GM12878 (cell line): ENCODE measurements around the gene CDH4. TPM values are rescaled to one million over a fixed set of nuclear protein-coding genes. Genes with fewer than 3 reads are reported as not detected.

Source experiments
- ATAC-seq: fragments of 200-7000 bp; cut with Tn5 transposase; 3 replicates; pipeline ENCODE4 v1.9.1; 2020; ENCODE audit warnings: mild to moderate bottlenecking, moderate library complexity
- BruUV-seq: library from RNA; stranded (reverse); fragments of 400-500 nt; replicated peaks from 2 replicates; lab custom pipeline; 2021; lab: Mats Ljungman, UMichigan
- CTCF ChIA-PET: fragments of 300-600 bp; sonication (Branson Sonifier 250); formaldehyde crosslinking; extraction: SDS; loops from one replicate; lab custom pipeline; 2021; ENCODE audit warnings: inconsistent platforms; lab: Yijun Ruan, JAX
- POLR2A ChIA-PET: fragments of 350-600 bp; formaldehyde crosslinking; extraction: SDS; loops from one replicate; lab custom pipeline; 2021; ENCODE audit warnings: inconsistent platforms; lab: Charles Lee
- RAD21 ChIA-PET: fragments of 300-600 bp; sonication (Branson Sonifier 250); formaldehyde crosslinking; loops from one replicate; lab custom pipeline; 2023; ENCODE audit warnings: antibody characterized with exemption; ENCODE audit not compliant: unreplicated experiment; lab: Charles Lee
- SMC1A ChIA-PET: fragments of 300-600 bp; sonication (Branson Sonifier 250); formaldehyde crosslinking; loops from one replicate; lab custom pipeline; 2023; ENCODE audit not compliant: unreplicated experiment, uncharacterized antibody; lab: Charles Lee
- DNase-seq: peaks from one replicate; pipeline ENCODE4 v3.0.0-alpha.2; 2011; ENCODE audit warnings: low read depth, low spot score
- FAIRE-seq: peaks from 3 replicates; lab custom pipeline; 2011; peaks lifted over from hg19 to GRCh38; lab: Jason Lieb, UNC
- H2AFZ ChIP-seq: 2 replicates; pipeline ENCODE4 v1.6.0; 2011; ENCODE audit warnings: low read depth, low read length, control low read depth; ENCODE audit not compliant: control insufficient read depth
- H3K27ac ChIP-seq: 2 replicates; pipeline ENCODE4 v1.5.1; 2011; ENCODE audit warnings: control low read depth; ENCODE audit not compliant: control insufficient read depth, insufficient read depth
- H3K27me3 ChIP-seq, 2 experiments: replicated peaks in 1 of 2; 2 replicates each; pipeline versions ENCODE4 v1.6.0 to v1.6.1; 2011; ENCODE audit warnings: low read length in 1 of 2; ENCODE audit not compliant: control insufficient read depth in 2 of 2, insufficient read depth in 2 of 2
- H3K36me3 ChIP-seq, 2 experiments: 2 replicates each; pipeline ENCODE4 v1.5.1; 2011; ENCODE audit warnings: low read length in 1 of 2; ENCODE audit not compliant: control insufficient read depth in 2 of 2, insufficient read depth in 2 of 2
- H3K4me1 ChIP-seq: 2 replicates; pipeline ENCODE4 v1.6.1; 2011; ENCODE audit warnings: mild to moderate bottlenecking, low read length, moderate library complexity, mixed read lengths; ENCODE audit not compliant: control insufficient read depth, insufficient read depth
- H3K4me2 ChIP-seq: 2 replicates; pipeline ENCODE4 v1.6.0; 2011; ENCODE audit warnings: control low read depth; ENCODE audit not compliant: control insufficient read depth, insufficient read depth
- H3K4me3 ChIP-seq: fragments of 200-600 bp; sonication (generic); 2 replicates; pipeline ENCODE4 v1.5.1; 2016
- H3K79me2 ChIP-seq: 2 replicates; pipeline ENCODE4 v1.6.0; 2011; ENCODE audit warnings: low read length; ENCODE audit not compliant: control insufficient read depth, insufficient read depth
- H3K9ac ChIP-seq: 2 replicates; pipeline ENCODE4 v1.8.0; 2011; ENCODE audit warnings: low read length, control low read depth, mixed read lengths; ENCODE audit not compliant: control insufficient read depth, insufficient read depth
- H3K9me3 ChIP-seq: replicated peaks from 3 replicates; pipeline ENCODE4 v1.5.1; 2011; ENCODE audit warnings: mild to moderate bottlenecking, low read length; ENCODE audit not compliant: control insufficient read depth, insufficient read depth
- H4K20me1 ChIP-seq: 2 replicates; pipeline ENCODE4 v1.6.0; 2011; ENCODE audit not compliant: control insufficient read depth, insufficient read depth
- BMI1 ChIP-seq: fragments of 450-650 bp; IDR thresholded peaks from 2 replicates; pipeline ENCODE4 v1.6.1; 2016; ENCODE audit warnings: mild to moderate bottlenecking, moderate library complexity, borderline replicate concordance
- CBX5 ChIP-seq: sonication (generic); IDR thresholded peaks from 2 replicates; pipeline ENCODE4 v1.6.1; 2016; ENCODE audit warnings: low read depth, moderate library complexity, mild to moderate bottlenecking, inconsistent platforms
- FOXM1 ChIP-seq: IDR thresholded peaks from 2 replicates; pipeline ENCODE4 v1.6.1; 2012; ENCODE audit warnings: low read depth, mild to moderate bottlenecking, inconsistent platforms, low read length, moderate library complexity
- MEF2B ChIP-seq: fragments of 450-650 bp; IDR thresholded peaks from 2 replicates; pipeline ENCODE4 v1.6.1; 2018; ENCODE audit warnings: mild to moderate bottlenecking, moderate library complexity; ENCODE audit not compliant: partially characterized antibody, poor library complexity, severe bottlenecking
- NFXL1 ChIP-seq: fragments of 450-650 bp; IDR thresholded peaks from 2 replicates; pipeline ENCODE4 v1.6.1; 2017; ENCODE audit warnings: antibody characterized with exemption, mild to moderate bottlenecking, borderline replicate concordance
- PAX8 ChIP-seq: fragments of 450-650 bp; IDR thresholded peaks from 2 replicates; pipeline ENCODE4 v1.6.1; 2017; ENCODE audit warnings: mild to moderate bottlenecking, moderate library complexity
- POLR2AphosphoS2 ChIP-seq: IDR thresholded peaks from 2 replicates; pipeline ENCODE4 v1.6.1; 2011; ENCODE audit warnings: low read depth, mild to moderate bottlenecking, low read length, improper control_type of control experiment, moderate library complexity
- RAD51 ChIP-seq: fragments of 450-650 bp; IDR thresholded peaks from 2 replicates; pipeline ENCODE4 v1.6.1; 2016; ENCODE audit warnings: moderate library complexity, mild to moderate bottlenecking, inconsistent platforms
- RBBP5 ChIP-seq: fragments of 200-600 bp; sonication (generic); conservative IDR thresholded peaks from 2 replicates; pipeline ENCODE4 v1.6.1; 2016
- SMAD1 ChIP-seq: fragments of 450-650 bp; IDR thresholded peaks from 2 replicates; pipeline ENCODE4 v1.6.1; 2018; ENCODE audit warnings: mild to moderate bottlenecking, low read depth; ENCODE audit not compliant: partially characterized antibody
- SUPT20H ChIP-seq: IDR thresholded peaks from 2 replicates; pipeline ENCODE4 v1.6.1; 2011; ENCODE audit warnings: low read depth, mild to moderate bottlenecking, low read length, moderate library complexity, borderline replicate concordance; ENCODE audit not compliant: control insufficient read depth
- YBX1 ChIP-seq: fragments of 450-650 bp; IDR thresholded peaks from 2 replicates; pipeline ENCODE4 v1.6.1; 2016; ENCODE audit warnings: antibody characterized with exemption
- ZNF207 ChIP-seq: fragments of 450-650 bp; IDR thresholded peaks from 2 replicates; pipeline ENCODE4 v1.6.1; 2014; ENCODE audit warnings: antibody characterized with exemption, mild to moderate bottlenecking, borderline replicate concordance
- ZNF274 ChIP-seq: IDR thresholded peaks from one replicate; pipeline ENCODE4 v1.8.0; 2011; ENCODE audit not compliant: insufficient read length, insufficient read depth
- ZZZ3 ChIP-seq: IDR thresholded peaks from 2 replicates; pipeline ENCODE4 v1.6.1; 2011; ENCODE audit warnings: low read depth; ENCODE audit not compliant: control insufficient read depth, insufficient read length
- WGBS: methylation state at CpG from one replicate; pipeline ENCODE4 v1.1.6; 2016; ENCODE audit warnings: low lambda C conversion rate; ENCODE audit not compliant: insufficient replicate concordance, insufficient coverage; ENCODE audit errors: missing lambda C conversion rate; 5-methylcytosine and 5-hydroxymethylcytosine counted together
- in situ Hi-C: fragments of 300-500 bp; cut with MboI; formaldehyde crosslinking; loops from 9 replicates; pipeline ENCODE4 v1.14.3; 2018; ENCODE audit warnings: mixed read lengths
- intact Hi-C: fragments of 100-400 bp; cut with micrococcal nuclease; formaldehyde crosslinking; loops from one replicate; pipeline ENCODE4 v1.14.2; 2022; ENCODE audit not compliant: unreplicated experiment
- polyA plus RNA-seq, 11 experiments: library from polyadenylated mRNA; depleted of rRNA in 4 of 11; unstranded in 6 of 11; stranded (reverse) in 5 of 11; fragments of >200 nt; fragmentation: Nextera tagmentation in 4 of 11; fragmentation: Illumina TruSeq in 1 of 11; extraction: Ambion mirVana in 4 of 11; extraction: Trizol in 1 of 11; gene quantifications; 1 replicate in 1 of 11; 2 replicates in 10 of 11; pipeline versions ENCODE4 v1.2.1 to v1.2.3, GENCODE V29; 2011 to 2016; ENCODE audit warnings: inconsistent platforms in 2 of 11, missing spikeins in 2 of 11, low read depth in 1 of 11
- total RNA-seq, 4 experiments: library from RNA; depleted of rRNA in 3 of 4; stranded (reverse); fragments of >200 nt in 3 of 4; fragmentation: Illumina TruSeq in 1 of 4; extraction: Trizol in 1 of 4; gene quantifications; 2 replicates each; pipeline versions ENCODE4 v1.2.1 to v1.2.3, GENCODE V29; 2013 to 2021
- TF ChIP-seq, protein P1 (sequence below): IDR thresholded peaks from 2 replicates; pipeline ENCODE4 v1.6.1; 2011; ENCODE audit warnings: borderline replicate concordance, low read depth, mild to moderate bottlenecking, moderate library complexity, mixed read lengths, low read length; ENCODE audit not compliant: insufficient read depth; ENCODE audit errors: extremely low read length
- TF ChIP-seq, protein P2 (sequence below): fragments of 450-650 bp; formaldehyde crosslinking; IDR thresholded peaks from 2 replicates; pipeline ENCODE4 v1.4.0; 2020; ENCODE audit warnings: mild to moderate bottlenecking, moderate library complexity
- TF ChIP-seq, protein P3 (sequence below): fragments of 450-650 bp; IDR thresholded peaks from 2 replicates; pipeline ENCODE4 v1.6.1; 2018; ENCODE audit warnings: mild to moderate bottlenecking, low read depth, moderate library complexity; ENCODE audit not compliant: partially characterized antibody

CDH4 gene
- total and polyA plus RNA-seq, 10 of the 15 experiments (the other 5 are each of a cell fraction or from before 2014, with no cell fraction given) = not detected

DNA sequence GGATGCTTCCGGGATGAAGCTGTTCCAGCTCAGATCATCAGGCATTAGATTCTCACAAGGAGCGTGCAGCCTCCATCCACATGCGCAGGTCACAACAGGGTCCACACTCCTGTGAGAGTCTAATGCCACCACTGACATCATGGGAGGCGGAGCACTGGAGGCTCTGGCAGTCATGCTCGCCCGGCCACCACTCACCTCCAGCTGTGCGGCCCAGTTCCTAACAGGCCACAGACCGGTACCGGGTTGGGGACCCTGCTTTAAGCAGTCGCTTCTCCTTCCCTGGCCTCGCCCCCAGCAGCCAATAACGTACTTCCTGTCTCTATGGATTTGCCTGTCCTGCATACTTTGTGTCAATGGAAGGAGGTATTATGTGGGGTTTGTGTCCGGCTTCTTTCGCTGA lies 576.8 kb downstream of the CDH4 start:
- intact Hi-C loops (no loop called here), in situ Hi-C loops (loop anchor here (25.0 kb wide), 2 partner anchors 617 to 842 kb away; no protein-coding TSS in a partner anchor)
- DNase-seq (no peak), FAIRE-seq (no peak), ATAC-seq (no peak)
- Histone ChIP-seq H3K36me3 (no peaks in the 10 kb centered on the region), H3K4me3 (no peak overlapping the region), H4K20me1 (no peaks in the 10 kb centered on the region), H3K27me3 (no peaks in the 10 kb centered on the region), H3K9me3 (no peaks in the 10 kb centered on the region), H3K27ac (no peak overlapping the region), H2AFZ (no peak overlapping the region), H3K4me2 (no peak overlapping the region), H3K9ac (no peak overlapping the region), H3K4me1 (no peaks in the 10 kb centered on the region), H3K79me2 (no peaks in the 10 kb centered on the region)
- RAD21 ChIA-PET = no interaction called here
- SMC1A ChIA-PET = no interaction called here
- POLR2A ChIA-PET = no interaction called here
- CTCF ChIA-PET = no interaction called here
- 41% methylated on average over 14 of the region's 14 CpGs for WGBS
- BruUV-seq = no TSS peak
- TF ChIP-seq, protein P1, sequence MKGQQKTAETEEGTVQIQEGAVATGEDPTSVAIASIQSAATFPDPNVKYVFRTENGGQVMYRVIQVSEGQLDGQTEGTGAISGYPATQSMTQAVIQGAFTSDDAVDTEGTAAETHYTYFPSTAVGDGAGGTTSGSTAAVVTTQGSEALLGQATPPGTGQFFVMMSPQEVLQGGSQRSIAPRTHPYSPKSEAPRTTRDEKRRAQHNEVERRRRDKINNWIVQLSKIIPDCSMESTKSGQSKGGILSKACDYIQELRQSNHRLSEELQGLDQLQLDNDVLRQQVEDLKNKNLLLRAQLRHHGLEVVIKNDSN = no peak
- TF ChIP-seq BMI1 (no peak), ZNF207 (no peak), POLR2AphosphoS2 (no peak), CBX5 (no peak), FOXM1 (no peak), RBBP5 (no peak), NFXL1 (no peak), ZZZ3 (no peak), YBX1 (no peak), PAX8 (no peak), MEF2B (no peak), RAD51 (no peak), ZNF274 (no peak), SMAD1 (no peak), SUPT20H (no peak)
- TF ChIP-seq, protein P2, sequence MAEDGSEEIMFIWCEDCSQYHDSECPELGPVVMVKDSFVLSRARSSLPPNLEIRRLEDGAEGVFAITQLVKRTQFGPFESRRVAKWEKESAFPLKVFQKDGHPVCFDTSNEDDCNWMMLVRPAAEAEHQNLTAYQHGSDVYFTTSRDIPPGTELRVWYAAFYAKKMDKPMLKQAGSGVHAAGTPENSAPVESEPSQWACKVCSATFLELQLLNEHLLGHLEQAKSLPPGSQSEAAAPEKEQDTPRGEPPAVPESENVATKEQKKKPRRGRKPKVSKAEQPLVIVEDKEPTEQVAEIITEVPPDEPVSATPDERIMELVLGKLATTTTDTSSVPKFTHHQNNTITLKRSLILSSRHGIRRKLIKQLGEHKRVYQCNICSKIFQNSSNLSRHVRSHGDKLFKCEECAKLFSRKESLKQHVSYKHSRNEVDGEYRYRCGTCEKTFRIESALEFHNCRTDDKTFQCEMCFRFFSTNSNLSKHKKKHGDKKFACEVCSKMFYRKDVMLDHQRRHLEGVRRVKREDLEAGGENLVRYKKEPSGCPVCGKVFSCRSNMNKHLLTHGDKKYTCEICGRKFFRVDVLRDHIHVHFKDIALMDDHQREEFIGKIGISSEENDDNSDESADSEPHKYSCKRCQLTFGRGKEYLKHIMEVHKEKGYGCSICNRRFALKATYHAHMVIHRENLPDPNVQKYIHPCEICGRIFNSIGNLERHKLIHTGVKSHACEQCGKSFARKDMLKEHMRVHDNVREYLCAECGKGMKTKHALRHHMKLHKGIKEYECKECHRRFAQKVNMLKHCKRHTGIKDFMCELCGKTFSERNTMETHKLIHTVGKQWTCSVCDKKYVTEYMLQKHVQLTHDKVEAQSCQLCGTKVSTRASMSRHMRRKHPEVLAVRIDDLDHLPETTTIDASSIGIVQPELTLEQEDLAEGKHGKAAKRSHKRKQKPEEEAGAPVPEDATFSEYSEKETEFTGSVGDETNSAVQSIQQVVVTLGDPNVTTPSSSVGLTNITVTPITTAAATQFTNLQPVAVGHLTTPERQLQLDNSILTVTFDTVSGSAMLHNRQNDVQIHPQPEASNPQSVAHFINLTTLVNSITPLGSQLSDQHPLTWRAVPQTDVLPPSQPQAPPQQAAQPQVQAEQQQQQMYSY (CRISPR knock-in tag) = no peak
- TF ChIP-seq, protein P3, sequence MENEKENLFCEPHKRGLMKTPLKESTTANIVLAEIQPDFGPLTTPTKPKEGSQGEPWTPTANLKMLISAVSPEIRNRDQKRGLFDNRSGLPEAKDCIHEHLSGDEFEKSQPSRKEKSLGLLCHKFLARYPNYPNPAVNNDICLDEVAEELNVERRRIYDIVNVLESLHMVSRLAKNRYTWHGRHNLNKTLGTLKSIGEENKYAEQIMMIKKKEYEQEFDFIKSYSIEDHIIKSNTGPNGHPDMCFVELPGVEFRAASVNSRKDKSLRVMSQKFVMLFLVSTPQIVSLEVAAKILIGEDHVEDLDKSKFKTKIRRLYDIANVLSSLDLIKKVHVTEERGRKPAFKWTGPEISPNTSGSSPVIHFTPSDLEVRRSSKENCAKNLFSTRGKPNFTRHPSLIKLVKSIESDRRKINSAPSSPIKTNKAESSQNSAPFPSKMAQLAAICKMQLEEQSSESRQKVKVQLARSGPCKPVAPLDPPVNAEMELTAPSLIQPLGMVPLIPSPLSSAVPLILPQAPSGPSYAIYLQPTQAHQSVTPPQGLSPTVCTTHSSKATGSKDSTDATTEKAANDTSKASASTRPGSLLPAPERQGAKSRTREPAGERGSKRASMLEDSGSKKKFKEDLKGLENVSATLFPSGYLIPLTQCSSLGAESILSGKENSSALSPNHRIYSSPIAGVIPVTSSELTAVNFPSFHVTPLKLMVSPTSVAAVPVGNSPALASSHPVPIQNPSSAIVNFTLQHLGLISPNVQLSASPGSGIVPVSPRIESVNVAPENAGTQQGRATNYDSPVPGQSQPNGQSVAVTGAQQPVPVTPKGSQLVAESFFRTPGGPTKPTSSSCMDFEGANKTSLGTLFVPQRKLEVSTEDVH = no peak
